Activated CD8-positive, alpha-beta memory T cell treated with anti-CD3 and anti-CD28 coated beads for 4 hours (primary cell): ENCODE measurements around the gene VPS26A.

ENCODE experiments used
- DNase-seq, 2 donors: peaks; one replicate each; pipeline ENCODE4 v3.0.0-alpha.2; 2020; ENCODE audit warnings: low read depth in 2 of 2

The VPS26A gene

GRCh38 chr10:69176823-69177222 lies 52.8 kb downstream of the VPS26A start:
- no peak for DNase-seq

DNA sequence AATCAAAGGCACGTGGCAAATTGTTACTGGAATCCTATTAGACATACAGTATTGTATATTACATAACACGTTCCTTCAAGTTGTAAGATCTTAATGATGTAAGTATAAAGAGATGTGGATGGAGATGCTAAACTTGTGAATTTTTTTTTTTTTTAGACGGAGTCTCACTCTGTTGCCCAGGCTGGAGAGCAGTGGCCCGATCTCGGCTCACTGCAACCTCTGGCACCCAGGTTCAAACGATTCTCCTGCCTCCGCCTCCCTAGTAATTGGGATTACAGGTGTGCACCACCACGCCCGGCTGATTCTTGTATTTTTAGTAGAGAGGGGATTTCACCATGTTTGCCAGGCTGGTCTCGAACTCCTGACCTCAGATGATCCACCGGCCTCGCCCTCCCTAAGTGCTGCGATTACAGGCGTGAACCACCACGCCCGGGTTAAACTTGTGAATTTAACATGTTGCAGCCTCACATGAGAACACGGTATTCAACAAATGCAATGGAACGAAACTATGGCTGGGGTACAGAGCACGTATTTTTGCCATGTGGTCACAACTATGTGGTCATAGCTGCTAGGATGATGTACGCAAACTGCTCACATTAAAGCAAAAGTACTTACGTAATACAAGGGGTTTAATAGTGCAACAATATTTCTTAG lies 55.2 kb downstream of the VPS26A start:
- DNase-seq, result peak; percentile 8 to 19

DNA sequence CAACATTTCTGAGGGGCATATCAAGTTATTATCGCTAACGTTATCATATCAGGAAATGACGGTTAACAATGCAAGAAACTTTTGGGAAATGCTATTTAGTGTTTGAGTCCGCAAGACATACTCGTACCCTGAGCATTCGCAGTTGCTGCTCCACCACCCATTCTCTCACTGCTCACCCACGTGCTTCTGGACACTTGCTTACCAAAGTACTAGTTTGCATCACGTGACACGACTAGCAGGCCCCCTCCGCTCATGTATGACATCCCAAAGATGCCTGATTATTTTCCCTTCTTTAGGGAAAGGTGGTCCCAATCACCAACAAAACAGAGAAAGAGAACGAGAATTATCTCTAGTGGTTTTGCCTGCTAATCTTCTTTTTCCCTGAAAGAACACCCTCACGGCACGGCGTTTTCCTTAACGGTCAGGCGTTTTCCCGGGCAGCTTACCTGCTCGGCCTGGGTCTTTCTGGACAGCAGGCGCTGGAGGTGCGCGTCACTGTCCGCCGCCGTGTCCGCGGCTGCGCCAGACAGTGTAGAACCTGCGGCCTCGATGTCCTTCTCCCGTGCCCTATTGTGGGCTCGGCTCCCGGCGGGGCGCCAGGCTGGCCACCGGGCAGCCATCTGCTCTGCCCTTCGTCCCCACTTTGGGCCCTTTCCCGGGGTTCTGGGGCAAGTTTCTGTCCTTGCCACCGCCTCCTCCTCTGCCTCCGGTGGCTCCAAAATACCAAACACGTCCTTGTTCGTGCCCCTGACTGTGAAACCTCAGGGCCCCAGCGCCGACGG lies 56.0 kb downstream of the VPS26A start, which contains the start of gene SUPV3L1:
Gene SUPV3L1 (plus strand): TSS at position 492 of the 782 bp plus-strand sequence. CDS start 58 bp downstream, at position 550.
- peak; percentile 72 to 79 for DNase-seq

- no peak for DNase-seq
These were observed 56.7 kb downstream of the VPS26A start for GRCh38 chr10:69180525-69181204.

- DNase-seq, result no peak
These were observed 57.5 kb downstream of the VPS26A start for GRCh38 chr10:69181433-69181832.

GRCh38 chr10:69182005-69182404 lies 58.0 kb downstream of the VPS26A start:
- DNase-seq, result no peak

- no peak for DNase-seq
These were observed 62.5 kb downstream of the VPS26A start for GRCh38 chr10:69186524-69186923.

DNA sequence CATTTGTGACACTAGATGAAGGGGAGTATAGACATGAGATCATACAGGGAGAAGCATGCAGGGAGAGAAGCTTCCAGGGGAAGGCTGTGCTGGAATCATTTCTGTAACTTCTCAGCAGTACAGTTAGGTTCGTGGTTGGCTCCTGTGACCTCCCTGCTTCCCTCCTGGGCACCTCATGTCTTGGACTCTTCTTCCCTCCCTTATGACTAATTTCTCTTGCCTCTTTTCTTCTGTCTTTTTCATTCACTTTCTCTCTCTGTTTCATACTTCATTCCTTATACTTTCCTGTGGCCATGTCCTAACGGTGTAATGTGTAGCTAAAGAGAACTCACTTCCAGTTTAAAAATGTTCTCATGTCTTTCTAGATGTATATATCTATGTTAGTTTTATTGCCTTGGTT lies 77.1 kb downstream of the VPS26A start:
- no peak for DNase-seq

DNA sequence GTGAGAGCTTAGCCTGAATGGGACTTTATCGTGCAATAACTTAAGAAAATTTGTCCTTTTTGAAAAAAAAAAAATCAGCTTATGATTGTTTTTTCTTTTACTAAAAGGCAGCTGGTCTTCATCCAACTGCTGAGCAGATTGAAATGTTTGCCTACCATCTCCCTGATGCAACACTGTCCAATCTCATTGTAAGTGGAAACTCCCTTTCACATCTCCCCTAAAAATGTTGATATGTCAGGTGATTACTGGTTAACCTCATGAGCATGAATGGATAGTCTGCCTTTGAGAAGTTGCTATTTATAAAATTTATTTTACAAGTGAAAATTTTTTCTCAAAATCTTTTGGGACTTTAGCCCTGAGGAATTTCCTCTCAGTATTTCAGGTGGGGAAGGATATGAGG lies 78.4 kb downstream of the VPS26A start:
- DNase-seq, result no peak

DNA sequence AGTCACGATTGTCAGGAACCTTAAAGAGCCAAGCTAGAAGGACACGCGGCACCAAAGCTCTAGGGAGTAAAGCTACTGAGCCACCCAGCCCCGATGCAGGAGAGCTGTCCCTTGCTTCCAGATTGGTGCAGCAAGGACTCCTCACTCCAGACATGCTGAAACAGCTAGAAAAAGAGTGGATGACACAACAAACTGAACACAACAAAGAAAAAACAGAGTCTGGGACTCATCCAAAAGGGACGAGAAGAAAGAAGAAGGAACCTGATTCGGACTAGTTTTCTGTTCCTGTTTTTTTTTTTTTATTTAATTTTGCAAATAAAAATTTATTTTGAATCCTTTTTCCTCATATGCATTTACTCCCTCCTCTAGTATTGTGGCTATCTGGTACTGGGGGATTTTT lies 84.8 kb downstream of the VPS26A start:
- no peak for DNase-seq

GRCh38 chr10:69209787-69210484 lies 86.0 kb downstream of the VPS26A start:
- DNase-seq, result no peak

GRCh38 chr10:69211104-69211503 lies 87.1 kb downstream of the VPS26A start:
- DNase-seq, result no peak

DNA sequence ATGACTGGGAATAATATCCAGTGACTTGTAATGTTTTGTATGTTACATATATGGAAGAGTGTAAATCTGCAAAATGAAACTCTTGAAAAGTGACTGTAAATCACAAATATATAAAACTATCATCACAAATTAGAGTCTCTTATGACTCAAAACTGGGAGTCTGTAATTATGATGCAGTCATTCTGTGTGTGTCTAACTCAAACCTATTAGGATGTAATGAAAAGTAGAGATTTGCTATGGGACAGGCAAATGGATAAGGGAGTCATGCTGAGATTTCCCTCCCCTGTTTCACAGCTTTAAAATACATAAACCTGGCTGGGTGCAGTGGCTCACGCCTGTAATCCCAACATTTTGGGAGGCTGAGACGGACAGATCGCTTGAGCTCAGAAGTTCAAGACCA lies 87.5 kb downstream of the VPS26A start:
- no peak for DNase-seq

DNA sequence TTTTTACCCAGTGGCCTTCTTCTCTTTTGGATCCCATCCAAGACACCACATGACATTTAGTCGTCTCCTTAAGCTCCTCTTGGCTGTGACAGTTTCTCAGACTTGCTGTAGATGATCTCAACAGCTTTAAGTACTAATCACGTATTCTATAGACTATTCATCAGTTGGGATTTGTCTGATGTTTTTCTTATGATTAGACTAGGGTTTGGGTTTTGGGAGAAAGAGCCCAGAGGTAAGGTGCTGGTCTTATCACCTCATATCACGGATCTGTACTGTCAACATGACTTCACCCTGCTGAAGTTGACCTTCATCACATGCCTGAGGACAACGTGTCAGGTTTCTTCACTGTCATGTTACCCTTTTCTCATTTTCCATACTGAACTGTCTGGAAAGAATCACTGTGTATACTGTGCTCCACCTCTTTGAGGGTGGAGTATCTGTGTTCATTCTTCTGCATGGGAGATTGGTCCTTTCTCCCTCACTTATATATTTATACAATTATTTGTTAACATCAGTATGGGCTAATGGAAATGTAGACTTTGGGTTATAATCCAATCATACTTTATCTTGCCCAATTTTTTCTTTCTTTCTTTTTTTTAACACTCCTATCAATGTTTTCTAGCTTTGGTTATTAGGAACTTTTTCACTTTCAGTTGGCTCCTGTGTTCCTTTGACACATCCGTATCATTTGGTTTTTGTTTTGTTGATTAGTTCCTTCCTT lies 89.8 kb downstream of the VPS26A start:
- DNase-seq, result no peak

- DNase-seq, result no peak
These were observed 90.7 kb downstream of the VPS26A start for GRCh38 chr10:69214666-69215131.

DNA sequence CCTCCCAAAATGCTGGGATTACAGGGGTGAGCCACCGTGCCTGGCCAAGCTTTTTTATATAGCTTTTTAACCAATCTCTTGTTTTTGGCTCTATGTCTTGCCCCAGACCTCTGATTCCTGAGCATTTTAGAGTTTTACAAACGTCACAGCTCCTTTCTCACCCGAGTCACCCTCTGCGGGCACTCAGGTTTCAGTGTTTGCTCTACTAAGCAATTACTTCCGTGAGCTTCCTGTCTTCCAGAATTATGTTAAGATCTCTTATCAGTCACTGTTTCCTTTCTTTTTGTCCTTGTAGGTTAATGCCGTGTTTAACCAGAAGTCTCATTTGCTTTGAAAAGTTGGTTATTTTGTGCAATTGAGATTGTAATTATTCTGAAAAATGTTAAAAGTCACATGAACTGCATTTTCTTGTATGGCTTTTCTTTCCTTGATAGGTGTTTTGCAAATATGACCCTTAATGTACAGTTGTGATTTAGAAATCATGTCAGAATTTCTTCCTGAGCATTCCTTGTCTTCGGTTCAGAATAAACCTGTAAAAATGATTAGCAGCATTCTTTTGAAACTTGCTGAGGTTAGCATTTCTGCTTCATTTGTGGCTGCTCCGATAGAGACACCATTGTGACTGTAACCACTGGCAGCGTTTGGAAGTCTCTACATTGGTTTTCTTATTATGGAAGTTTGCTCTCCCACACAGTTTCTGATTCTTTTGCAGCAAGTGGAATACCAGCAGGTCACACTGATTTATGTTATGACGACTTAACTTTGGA lies 91.6 kb downstream of the VPS26A start:
- no peak for DNase-seq

DNA sequence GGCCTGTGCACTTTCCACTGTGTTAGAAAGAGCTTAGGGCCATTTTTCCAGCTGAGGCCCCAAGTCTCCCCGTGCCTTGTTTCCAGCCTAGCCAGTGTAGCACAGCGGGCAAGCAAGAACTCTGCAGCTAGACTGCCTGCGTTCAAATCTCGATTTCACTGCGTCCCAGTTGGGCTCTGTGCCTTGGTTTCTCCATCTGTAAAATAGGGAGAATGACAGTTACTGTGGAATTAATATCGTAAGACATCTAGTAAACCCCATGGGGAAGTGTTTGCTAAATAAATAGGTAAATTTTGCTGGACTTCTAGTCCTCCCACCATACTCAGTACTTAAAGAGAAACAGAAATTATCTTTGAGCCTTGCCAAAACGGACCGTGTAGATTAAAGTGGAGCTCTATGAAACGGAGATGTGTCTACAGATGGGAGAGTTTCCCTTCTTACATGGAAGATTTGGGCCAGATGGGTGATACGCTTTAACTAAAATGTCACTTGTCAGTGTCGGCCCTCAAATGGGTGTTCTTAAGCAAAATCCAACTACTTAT lies 92.7 kb downstream of the VPS26A start:
- no peak for DNase-seq

DNA sequence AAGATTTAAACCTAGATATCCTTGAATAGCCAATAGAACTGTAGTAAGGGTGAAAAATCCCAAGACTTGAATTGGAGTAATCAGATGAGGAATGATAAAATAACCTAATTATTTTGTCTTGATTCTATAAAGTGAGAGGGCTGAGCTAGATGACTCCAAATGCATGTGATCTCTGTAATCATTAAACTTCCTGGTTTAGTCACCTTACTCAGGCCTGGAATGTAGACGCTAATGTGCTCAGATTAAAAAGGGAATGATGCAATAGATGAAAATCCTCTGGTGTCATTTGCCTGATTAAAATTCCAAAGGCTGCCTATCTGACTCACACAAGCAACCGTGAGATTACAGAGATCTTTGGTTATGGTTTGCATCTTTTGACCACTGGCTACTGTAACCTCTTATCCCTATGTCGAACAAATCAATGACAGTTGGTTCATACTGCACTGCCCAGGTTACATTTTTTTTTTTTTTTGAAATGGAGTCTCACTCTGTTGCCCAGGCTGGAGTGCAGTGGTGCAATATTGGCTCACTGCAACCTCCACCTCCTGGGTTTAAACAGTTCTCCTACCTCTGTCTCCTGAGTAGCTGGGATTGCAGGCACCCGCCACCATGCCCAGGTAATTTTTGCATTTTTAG lies 93.3 kb downstream of the VPS26A start:
- no peak for DNase-seq

DNA sequence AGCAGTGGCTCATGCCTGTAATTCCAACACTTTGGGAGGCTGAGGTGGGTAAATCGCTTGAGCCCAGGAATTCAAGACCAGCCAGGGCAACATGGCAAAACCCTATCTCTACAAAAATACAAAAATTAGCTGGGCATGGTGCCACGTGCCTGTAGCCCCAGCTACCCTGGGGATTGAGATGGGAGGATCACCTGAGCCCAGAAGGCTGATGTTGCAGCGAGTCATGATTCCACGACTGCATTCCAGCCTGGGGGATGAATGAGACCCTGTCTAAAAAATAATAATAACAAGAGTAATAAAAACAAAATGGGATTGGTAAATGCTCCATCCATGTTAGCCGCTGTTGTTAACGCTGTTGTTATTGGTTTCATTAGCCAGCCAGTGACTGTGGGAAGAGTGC lies 94.9 kb downstream of the VPS26A start:
- no peak for DNase-seq

DNA sequence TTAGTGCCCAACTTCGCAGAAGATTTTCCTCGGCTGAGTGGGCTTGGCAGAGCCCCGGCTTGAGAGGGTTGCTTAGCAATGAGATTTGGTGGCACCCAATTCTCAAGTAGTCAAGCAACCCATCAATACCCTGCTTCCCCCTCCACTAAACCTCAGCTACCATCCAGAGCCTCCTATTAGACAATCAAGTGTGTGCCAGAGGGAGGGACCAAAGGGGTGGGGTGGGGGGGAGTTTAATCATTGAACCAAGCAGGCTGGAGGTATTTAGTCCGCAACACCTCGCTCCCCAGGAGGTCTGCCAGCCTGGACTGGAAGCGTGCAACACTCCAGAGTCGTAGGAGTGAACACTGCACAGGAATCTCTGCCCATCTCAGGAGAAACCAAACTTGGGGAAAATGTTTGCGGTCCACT lies 96.1 kb downstream of the VPS26A start, which contains the start of gene HKDC1:
Gene HKDC1 (plus strand): TSS at position 292 of the 411 bp plus-strand sequence. CDS start 104 bp downstream, at position 396.
- DNase-seq, result no peak
